NT2/D1 (cell line): ENCODE results near the gene ZSWIM9.

ENCODE experiments used
- SUZ12 ChIP-seq: IDR thresholded peaks from 2 replicates; pipeline ENCODE4 v1.6.1; 2011; ENCODE audit not compliant: insufficient read length, insufficient read depth; ENCODE audit errors: extremely low read depth
- YY1 ChIP-seq: IDR thresholded peaks from 2 replicates; pipeline ENCODE4 v1.6.1; 2011; ENCODE audit not compliant: insufficient read length, insufficient read depth
- ZNF274 ChIP-seq: IDR thresholded peaks from 2 replicates; pipeline ENCODE4 v1.6.1; 2011; ENCODE audit warnings: mild to moderate bottlenecking, low read depth, low read length

DNA sequence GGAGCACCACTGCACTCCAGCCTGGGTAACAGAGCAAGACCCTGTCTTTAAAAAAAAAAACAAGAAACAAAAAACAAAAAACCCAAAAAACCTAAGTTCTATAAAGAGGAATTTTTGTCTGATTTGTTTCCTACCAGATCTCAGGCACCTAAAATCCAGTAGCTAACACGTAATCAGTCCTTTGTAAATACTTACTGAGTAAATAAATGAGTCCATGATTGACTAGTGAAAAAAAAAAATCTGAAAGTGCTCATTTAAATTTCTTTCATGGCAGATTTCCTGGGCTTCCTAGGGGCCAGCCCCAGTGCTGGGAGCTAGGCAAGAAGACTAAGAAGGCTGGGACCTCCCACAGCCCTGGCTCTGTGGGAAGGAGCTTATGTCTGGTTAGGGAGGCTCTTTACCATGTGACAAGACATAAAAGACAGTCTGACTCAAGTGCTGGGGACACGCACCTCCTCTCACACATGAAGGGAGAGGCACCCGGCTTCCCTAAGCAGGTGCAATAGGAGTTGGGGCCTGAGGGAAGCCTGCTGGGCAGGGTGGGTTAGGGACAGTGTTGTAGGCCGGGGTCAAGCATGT is 22.8 kb upstream of the ZSWIM9 start:
- TF ChIP-seq SUZ12 (no peak), YY1 (no peak), ZNF274 (no peak)
